HEK293T (cell line): ENCODE results near the gene C16orf90.

Experiments
- CTCF ChIA-PET: fragments of 350-600 bp; formaldehyde crosslinking; extraction: SDS; loops from one replicate; lab custom pipeline; 2021; ENCODE audit warnings: antibody characterized with exemption, inconsistent platforms; lab: Yijun Ruan, JAX
- POLR2A ChIA-PET: fragments of 350-600 bp; formaldehyde crosslinking; extraction: SDS; loops from one replicate; lab custom pipeline; 2020; ENCODE audit warnings: antibody characterized with exemption, inconsistent platforms; lab: Yijun Ruan, JAX
- DNase-seq: peaks from one replicate; pipeline ENCODE4 v3.0.0; 2012; ENCODE audit warnings: mixed read lengths; ENCODE audit errors: extremely low spot score
- ARNT ChIP-seq: fragments of 450-650 bp; IDR thresholded peaks from 2 replicates; pipeline ENCODE4 v1.6.1; 2017; ENCODE audit warnings: mild to moderate bottlenecking
- BHLHE40 ChIP-seq: fragments of 450-650 bp; IDR thresholded peaks from 2 replicates; pipeline ENCODE4 v1.6.1; 2016; ENCODE audit warnings: mild to moderate bottlenecking, moderate library complexity, borderline replicate concordance
- CTBP1 ChIP-seq: fragments of 450-650 bp; IDR thresholded peaks from 2 replicates; pipeline ENCODE4 v1.6.1; 2016; ENCODE audit warnings: borderline replicate concordance
- ELF4 ChIP-seq: fragments of 450-650 bp; IDR thresholded peaks from 2 replicates; pipeline ENCODE4 v1.6.1; 2017; ENCODE audit warnings: antibody characterized with exemption
- FOXA1 ChIP-seq: fragments of 450-650 bp; IDR thresholded peaks from 2 replicates; pipeline ENCODE4 v1.6.1; 2016; ENCODE audit warnings: mild to moderate bottlenecking
- FOXK2 ChIP-seq: fragments of 450-650 bp; IDR thresholded peaks from 2 replicates; pipeline ENCODE4 v1.6.1; 2016; ENCODE audit warnings: mild to moderate bottlenecking
- FOXM1 ChIP-seq: fragments of 450-650 bp; IDR thresholded peaks from 2 replicates; pipeline ENCODE4 v1.6.1; 2017; ENCODE audit warnings: mild to moderate bottlenecking, borderline replicate concordance
- HDGF ChIP-seq: fragments of 450-650 bp; IDR thresholded peaks from 2 replicates; pipeline ENCODE4 v1.6.1; 2017; ENCODE audit warnings: antibody characterized with exemption, borderline replicate concordance
- L3MBTL2 ChIP-seq: fragments of 450-650 bp; conservative IDR thresholded peaks from 2 replicates; pipeline ENCODE4 v1.6.1; 2016; ENCODE audit warnings: mild to moderate bottlenecking
- LEF1 ChIP-seq: fragments of 450-650 bp; IDR thresholded peaks from 2 replicates; pipeline ENCODE4 v1.6.1; 2017; ENCODE audit warnings: mild to moderate bottlenecking, borderline replicate concordance
- NFRKB ChIP-seq: fragments of 450-650 bp; IDR thresholded peaks from 2 replicates; pipeline ENCODE4 v1.6.1; 2016; ENCODE audit warnings: mild to moderate bottlenecking, moderate library complexity
- SP1 ChIP-seq: fragments of 450-650 bp; IDR thresholded peaks from 2 replicates; pipeline ENCODE4 v1.6.1; 2017
- SUZ12 ChIP-seq: fragments of 450-650 bp; IDR thresholded peaks from 2 replicates; pipeline ENCODE4 v1.6.1; 2016; ENCODE audit warnings: mild to moderate bottlenecking
- TARDBP ChIP-seq: fragments of 450-650 bp; IDR thresholded peaks from 2 replicates; pipeline ENCODE4 v1.6.1; 2016
- ZNF384 ChIP-seq: fragments of 450-650 bp; IDR thresholded peaks from 2 replicates; pipeline ENCODE4 v1.6.1; 2016
- TF ChIP-seq, protein P1 (sequence below): fragments of 450-650 bp; IDR thresholded peaks from 2 replicates; pipeline ENCODE4 v1.6.1; 2016

C16orf90 gene

DNA sequence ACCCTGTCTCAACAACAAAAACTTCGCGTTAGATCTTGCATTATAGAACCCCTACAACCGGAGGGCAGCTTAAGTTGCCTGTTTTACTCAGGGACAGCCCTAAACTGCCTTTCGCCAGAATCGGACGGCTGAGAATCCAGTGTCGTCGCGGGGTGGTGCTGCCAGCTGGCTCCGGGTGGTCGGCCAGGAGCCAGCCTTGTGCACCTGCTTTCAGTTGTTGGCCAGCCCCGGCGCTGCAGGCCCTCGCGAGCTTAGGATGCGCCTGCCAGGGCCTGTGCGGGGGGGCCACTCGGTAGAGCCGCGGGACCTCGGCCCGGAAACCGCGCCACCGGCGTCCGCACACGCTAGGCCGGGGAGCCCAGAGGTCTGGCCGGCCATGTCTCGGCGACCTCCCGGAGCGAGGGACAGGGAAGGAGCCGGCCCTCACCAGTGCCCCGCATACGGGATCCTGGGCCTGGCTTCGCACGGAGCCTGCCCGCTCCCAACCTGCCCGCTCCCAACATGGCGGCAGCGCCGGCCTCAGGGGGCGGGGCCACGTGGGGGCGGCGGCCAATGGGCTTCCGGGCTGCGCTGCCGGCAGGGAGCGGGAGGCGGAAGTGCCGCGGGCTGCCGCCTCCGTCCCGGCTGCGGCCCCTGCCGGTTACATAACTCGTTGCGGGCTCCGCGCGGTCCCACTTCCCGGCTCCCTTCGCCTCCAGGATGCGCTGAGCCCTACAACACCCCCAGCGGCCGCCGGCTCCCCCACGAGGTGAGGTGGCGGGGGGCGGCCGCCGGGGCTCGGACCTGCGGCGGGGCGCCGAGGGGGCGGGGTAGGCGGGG lies 37.6 kb downstream of the C16orf90 start:
- TF ChIP-seq SUZ12 (no peak), ELF4 (peak; percentile 69), FOXA1 (no peak), L3MBTL2 (peak; percentile 97)
- TF ChIP-seq, protein P1, sequence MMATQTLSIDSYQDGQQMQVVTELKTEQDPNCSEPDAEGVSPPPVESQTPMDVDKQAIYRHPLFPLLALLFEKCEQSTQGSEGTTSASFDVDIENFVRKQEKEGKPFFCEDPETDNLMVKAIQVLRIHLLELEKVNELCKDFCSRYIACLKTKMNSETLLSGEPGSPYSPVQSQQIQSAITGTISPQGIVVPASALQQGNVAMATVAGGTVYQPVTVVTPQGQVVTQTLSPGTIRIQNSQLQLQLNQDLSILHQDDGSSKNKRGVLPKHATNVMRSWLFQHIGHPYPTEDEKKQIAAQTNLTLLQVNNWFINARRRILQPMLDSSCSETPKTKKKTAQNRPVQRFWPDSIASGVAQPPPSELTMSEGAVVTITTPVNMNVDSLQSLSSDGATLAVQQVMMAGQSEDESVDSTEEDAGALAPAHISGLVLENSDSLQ, result no peak
- peak; percentile 99 for DNase-seq
- CTCF ChIA-PET, result interaction anchor here (0.6 kb wide), 1 partner anchor 33 kb away, joined by 3 read pairs; no protein-coding TSS in a partner anchor
- POLR2A ChIA-PET, result interaction anchor here (0.5 to 1.1 kb wide), 5 partner anchors 14 to 189 kb away, joined by 3 to 6 read pairs (median 3); partner anchors contain the start of genes NAA60, ZNF174, ZNF597 and ZSCAN32

GRCh38 chr16:3454631-3455147 lies 40.6 kb downstream of the C16orf90 start:
- ChIA-PET CTCF (no interaction called here), POLR2A (no interaction called here)
- DNase-seq, result no peak
- TF ChIP-seq NFRKB (no peak), FOXK2 (no peak), SUZ12 (no peak), FOXA1 (no peak), ARNT (no peak), ZNF384 (no peak), CTBP1 (no peak), FOXM1 (no peak), TARDBP (no peak), HDGF (no peak), SP1 (no peak), L3MBTL2 (no peak), ELF4 (no peak), BHLHE40 (no peak), LEF1 (no peak)
- TF ChIP-seq, protein P1, result no peak

DNA sequence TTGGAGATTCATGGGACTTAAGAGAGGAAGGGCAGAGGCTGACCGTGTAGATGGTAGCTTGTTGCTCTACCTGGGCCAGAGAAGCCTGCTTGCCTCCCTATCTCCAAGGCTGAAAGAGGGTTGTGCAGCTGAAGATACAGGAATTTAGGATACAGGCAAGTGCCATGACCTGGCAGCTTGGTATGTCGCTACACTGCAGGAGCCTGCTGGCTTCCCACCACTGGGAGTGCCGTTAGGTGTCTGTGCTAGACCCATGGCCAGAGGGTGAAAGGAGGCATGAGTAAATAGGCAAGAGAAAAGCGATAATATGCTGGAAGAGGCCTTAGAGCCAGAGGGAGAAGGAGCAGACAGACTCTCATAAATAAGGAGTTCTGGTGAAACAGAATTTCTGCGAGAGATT lies 41.2 kb downstream of the C16orf90 start:
- TF ChIP-seq L3MBTL2 (no peak), SP1 (no peak), TARDBP (no peak), NFRKB (no peak), FOXA1 (no peak), SUZ12 (no peak), FOXM1 (no peak), ELF4 (no peak), ARNT (no peak)
- TF ChIP-seq, protein P1, result no peak
- CTCF ChIA-PET, result no interaction called here
- POLR2A ChIA-PET, result interaction anchor here (1.3 kb wide), 1 partner anchor 11 kb away, joined by 3 read pairs; the partner anchor contains the start of genes NAA60 and ZNF597
- no peak for DNase-seq

- ChIA-PET POLR2A (interaction anchor here (0.8 to 1.6 kb wide), 7 partner anchors 10 to 253 kb away, joined by 3 to 8 read pairs (median 4); partner anchors contain the start of genes ZNF174, ZNF263 and ZSCAN32), CTCF (no interaction called here)
- DNase-seq, result no peak
- TF ChIP-seq ARNT, result no peak
- TF ChIP-seq LEF1, result no peak
- no peak for TF ChIP-seq FOXA1
- no peak for TF ChIP-seq SUZ12
- no peak for TF ChIP-seq FOXM1
- no peak for TF ChIP-seq BHLHE40
- no peak for TF ChIP-seq ZNF384
- TF ChIP-seq TARDBP, result no peak
- TF ChIP-seq ELF4, result no peak
- no peak for TF ChIP-seq HDGF
- TF ChIP-seq SP1, result no peak
- TF ChIP-seq, protein P1, result no peak
- TF ChIP-seq L3MBTL2, result no peak
- TF ChIP-seq FOXK2, result no peak
- TF ChIP-seq NFRKB, result no peak
- no peak for TF ChIP-seq CTBP1
Observed at GRCh38 chr16:3444032-3444388, 51.3 kb downstream of the C16orf90 start.
